HG02885 (cell line): ENCODE data around the gene GGTLC2.

Source experiments
- ATAC-seq: cut with Tn5 transposase; IDR thresholded peaks from one replicate; pipeline ENCODE4 v1.9.1; 2021; ENCODE audit warnings: mild to moderate bottlenecking; ENCODE audit not compliant: unreplicated experiment, poor library complexity

The GGTLC2 gene

GRCh38 chr22:22666307-22667091 lies 22.1 kb downstream of the GGTLC2 start:
- no peak for ATAC-seq

DNA sequence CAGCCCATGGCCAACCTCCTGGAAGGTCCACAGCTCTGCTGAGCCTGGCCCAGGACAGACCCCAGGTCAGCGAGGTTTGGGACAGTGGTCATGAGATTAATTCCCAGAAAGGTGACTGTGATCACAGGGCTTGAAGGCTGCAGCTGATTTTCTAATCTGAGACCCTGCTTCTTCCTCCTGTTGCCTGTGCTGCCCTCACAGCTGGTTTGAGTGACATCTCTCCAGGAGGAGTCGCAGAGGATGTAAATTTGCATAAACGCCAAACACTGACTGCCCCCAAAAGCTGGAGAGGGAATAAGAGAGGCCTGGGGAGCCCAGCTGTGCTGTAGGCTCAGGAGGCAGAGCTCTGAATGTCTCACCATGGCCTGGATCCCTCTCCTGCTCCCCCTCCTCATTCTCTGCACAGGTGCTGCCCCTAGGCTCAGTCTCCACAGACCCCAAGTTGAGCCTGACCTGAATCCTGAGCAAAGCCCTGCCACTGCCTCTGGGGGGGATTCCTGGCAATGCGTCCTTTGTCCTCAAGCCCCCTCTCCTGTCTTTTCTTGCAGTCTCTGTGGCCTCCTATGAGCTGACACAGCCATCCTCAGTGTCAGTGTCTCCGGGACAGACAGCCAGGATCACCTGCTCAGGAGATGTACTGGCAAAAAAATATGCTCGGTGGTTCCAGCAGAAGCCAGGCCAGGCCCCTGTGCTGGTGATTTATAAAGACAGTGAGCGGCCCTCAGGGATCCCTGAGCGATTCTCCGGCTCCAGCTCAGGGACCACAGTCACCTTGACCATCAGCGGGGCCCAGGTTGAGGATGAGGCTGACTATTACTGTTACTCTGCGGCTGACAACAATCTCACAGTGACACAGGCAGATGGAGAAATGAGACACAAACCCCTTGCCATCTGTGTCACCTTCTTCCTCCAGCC lies 23.8 kb downstream of the GGTLC2 start:
- ATAC-seq: no peak

GRCh38 chr22:22669093-22669492 lies 24.7 kb downstream of the GGTLC2 start:
- no peak for ATAC-seq

GRCh38 chr22:22670076-22670795 lies 25.8 kb downstream of the GGTLC2 start:
- ATAC-seq: no peak

GRCh38 chr22:22671506-22671905 lies 27.1 kb downstream of the GGTLC2 start:
- no peak for ATAC-seq

GRCh38 chr22:22673099-22673498 lies 28.7 kb downstream of the GGTLC2 start:
- no peak for ATAC-seq

DNA sequence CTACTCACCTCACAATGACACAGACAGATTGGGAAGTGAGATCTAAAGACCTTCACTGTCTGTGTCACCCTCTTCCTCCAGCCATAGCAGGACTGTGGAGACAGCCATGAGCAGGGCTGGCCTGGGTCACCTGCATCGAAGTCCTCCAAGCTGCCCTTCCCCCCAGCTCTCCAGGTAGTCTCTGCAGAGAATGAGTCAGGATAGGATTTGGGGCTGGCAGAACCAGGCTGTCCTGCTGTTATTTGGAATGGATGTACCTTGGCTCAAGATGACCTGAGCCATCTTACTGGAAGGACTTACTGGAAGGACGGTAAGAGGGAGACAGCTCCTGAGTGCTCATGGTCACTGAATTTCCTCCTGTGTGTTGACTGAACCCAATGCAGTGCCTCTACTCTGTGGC lies 29.2 kb downstream of the GGTLC2 start:
- ATAC-seq: no peak

- ATAC-seq: no peak
Measured at GRCh38 chr22:22674467-22674866, 30.1 kb downstream of the GGTLC2 start.

- no peak for ATAC-seq
Measured at GRCh38 chr22:22678970-22679369, 34.6 kb downstream of the GGTLC2 start.

DNA sequence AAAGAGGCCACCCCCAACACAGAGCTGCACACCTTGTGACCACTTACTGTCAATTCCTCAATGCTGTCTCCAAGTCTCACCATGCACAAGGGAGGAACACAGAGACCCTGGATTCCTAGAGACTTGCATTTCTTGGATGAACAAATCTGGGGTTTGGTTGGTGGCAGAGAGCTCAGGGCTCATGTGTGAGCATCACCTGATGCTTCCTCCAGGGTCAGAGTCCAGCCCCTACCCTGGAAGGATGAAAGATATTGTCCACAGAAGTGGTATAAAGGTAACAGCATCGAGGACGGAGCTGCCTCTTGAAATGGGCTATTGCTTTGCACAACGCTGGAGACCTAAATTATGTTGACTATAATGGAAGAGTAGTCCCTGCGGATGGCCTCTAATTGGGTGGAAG lies 36.0 kb downstream of the GGTLC2 start:
- no peak for ATAC-seq

DNA sequence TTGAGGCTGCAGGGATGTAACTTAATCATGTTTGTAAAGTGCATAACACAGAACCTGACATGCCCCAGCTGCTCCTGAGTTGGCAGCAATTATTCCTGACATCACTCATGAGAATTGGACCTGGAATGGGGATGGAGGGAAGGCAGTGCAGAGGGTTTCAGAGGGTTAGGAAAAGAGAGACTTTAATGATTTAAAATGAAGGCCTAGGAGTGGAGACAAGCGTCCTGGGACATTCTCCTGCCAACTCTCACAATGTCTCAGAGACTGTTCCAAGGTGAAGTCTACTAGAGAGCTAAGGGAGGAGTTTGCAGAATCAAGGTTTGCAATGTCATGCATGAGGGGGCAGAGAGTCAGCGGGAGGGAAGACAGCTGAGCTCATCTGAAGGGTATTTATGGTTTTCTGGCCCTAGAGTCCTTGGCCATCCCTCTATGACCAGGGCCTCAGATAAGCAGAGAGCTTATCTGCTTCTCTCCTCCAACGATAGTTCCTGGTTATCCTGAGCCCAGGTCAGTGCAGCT lies 36.9 kb downstream of the GGTLC2 start:
- no peak for ATAC-seq

DNA sequence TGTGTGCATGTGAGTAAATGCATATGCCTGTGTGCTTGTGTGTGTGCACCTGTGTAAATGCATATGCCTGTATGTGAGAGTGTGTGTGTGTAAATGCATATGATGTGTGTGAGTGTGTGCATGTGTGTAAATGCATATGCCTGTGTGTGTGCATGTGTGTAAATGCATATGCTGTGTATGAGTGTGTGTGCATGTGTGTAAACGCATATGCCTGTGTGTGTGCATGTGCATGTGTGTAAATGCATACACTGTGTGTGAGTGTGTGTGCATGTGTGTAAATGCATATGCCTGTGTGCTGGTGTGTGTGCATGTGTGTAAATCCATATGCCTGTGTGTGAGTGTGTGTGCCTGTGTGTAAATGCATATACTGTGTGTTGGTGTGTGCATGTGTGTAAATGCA lies 37.8 kb downstream of the GGTLC2 start:
- ATAC-seq: no peak

GRCh38 chr22:22682807-22683667 lies 38.6 kb downstream of the GGTLC2 start:
- no peak for ATAC-seq

DNA sequence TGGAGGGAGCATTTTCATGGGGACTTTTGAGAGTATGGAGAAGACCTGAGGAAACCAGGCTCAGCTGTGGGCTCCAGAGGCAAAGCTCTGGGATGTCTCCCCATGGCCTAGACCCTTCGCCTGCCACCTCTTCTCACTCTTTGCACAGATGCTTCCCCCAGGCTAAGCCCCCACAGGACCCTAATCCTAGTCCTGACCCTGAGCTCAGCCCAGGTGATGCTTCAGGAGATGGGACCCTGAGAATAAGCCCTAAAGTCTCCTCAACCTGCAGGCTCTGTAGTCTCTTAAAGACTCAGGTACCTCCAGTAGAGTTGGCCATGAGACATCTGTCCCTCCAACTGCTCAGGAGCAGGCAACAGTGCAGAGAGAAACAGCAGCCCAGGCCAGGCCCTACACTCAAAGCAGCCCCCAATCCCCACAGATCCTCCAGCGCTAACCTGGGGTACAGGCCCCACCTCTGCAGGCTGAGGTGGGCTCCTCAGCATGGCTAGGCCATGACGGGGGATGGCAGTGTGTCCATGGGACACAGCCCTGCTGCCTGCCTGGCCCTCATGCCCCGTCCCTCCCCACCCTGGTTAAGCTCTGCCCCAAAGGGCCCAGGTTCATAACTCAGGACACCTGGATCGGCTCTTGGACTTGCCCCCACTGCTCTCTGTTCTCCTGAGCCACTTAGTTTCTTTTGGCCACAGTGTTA lies 39.4 kb downstream of the GGTLC2 start:
- no peak for ATAC-seq

DNA sequence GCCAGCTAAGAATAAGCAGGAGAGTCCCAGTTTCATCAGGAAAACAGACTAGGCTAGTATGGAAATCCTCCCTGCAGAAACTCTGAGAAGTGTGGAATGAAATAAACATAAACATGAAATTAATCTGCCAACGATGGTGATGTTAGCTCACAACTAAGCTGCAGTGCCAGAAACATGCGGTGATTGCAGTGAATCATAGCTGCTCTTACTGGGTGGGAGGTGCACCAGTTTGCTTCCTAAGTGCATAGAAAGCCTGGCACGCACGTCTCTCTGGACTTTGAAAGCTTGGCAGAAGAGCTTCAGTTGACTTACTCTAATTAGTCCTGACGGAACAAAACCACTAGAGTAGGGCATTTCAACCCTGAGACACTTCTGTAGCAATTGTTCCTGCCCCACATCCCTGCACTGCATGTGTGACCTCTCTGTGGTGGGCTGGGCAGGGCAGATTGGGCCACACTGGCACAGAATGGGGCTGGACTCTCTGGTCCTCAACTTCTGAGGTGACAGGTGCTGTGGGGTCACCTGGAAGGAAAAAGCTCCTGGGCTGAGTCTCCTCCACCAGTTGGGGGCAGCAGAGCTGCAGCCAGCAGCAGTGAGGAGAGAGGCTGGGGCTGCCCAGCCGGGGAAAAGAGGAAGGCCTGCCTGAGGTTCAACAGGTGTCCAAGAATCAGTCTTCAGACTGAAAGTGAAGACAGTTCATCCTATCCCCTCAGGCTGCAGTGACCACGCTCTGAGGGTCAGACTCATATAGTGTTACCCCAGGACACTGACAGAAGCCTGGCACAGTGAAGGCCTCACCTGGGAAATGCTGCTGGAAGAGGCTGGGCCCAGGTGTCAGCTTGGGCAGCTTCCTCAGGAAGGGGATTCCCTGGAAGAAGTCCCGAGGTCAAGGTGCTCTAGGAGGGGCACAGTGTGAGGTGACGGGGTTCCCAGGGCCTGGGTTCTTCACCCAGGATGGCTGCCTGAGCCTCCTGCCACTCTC lies 40.5 kb downstream of the GGTLC2 start:
- no peak for ATAC-seq

GRCh38 chr22:22685586-22685985 lies 41.2 kb downstream of the GGTLC2 start:
- ATAC-seq: no peak

DNA sequence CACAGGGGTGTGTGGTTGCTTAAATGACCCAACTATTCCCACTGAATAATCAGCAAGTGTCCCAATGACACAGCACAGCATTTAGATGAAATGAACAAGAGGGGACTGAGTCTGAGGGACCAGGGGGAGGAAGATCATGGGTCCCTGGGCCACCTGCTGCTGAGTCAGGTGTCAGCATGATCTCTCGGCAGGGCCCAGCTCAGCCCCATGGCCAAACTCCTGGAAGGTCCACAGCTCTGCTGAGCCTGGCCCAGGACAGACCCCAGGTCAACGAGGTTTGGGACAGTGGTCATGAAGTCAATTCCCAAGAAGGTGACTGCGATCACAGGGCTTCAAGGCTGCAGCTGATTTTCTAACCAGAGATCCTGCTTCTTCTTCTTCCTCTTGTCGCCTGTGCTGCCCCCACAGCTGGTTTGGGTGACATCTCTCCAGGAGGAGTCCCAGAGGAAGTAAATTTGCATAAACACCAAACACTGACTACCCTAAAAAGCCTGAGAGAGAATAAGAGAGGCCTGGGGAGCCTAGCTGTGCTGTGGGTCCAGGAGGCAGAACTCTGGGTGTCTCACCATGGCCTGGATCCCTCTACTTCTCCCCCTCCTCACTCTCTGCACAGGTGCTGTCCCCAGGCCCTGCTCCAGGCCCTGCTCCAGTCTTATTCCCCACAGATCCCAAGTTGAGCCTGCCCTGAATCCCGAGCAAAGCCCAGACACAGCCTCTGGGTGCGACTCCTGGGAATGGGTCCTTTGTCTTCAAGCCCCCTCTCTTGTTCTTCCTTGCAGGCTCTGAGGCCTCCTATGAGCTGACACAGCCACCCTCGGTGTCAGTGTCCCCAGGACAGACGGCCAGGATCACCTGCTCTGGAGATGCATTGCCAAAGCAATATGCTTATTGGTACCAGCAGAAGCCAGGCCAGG lies 42.0 kb downstream of the GGTLC2 start:
- peak; percentile 66 for ATAC-seq
